Loucy (cell line): ENCODE data around the gene KRT32.

Source experiments
- H2AFZ ChIP-seq: fragments of 200-600 bp; sonication (generic); 2 replicates; pipeline ENCODE4 v1.6.0; 2016; ENCODE audit warnings: antibody characterized with exemption, mild to moderate bottlenecking, low read length, moderate library complexity
- H3F3A ChIP-seq: fragments of 200-600 bp; 2 replicates; pipeline ENCODE4 v1.6.0; 2016; ENCODE audit warnings: antibody characterized with exemption, low read depth, mild to moderate bottlenecking
- H3K27me3 ChIP-seq: fragments of 200-600 bp; sonication (generic); 2 replicates; pipeline ENCODE4 v1.6.1; 2014; ENCODE audit warnings: low read length, mild to moderate bottlenecking; ENCODE audit not compliant: insufficient read depth, poor library complexity, severe bottlenecking
- H3K36me3 ChIP-seq: fragments of 200-600 bp; sonication (generic); 2 replicates; pipeline ENCODE4 v1.6.1; 2016; ENCODE audit warnings: low read length; ENCODE audit not compliant: insufficient read depth
- H3K4me1 ChIP-seq: fragments of 200-600 bp; sonication (generic); 2 replicates; pipeline ENCODE4 v1.5.1; 2014; ENCODE audit warnings: low read length, mild to moderate bottlenecking; ENCODE audit not compliant: insufficient read depth, poor library complexity, severe bottlenecking
- H3K4me2 ChIP-seq: fragments of 200-600 bp; sonication (generic); 2 replicates; pipeline ENCODE4 v1.6.0; 2014; ENCODE audit warnings: antibody characterized with exemption, low read length, low read depth, mild to moderate bottlenecking; ENCODE audit not compliant: poor library complexity, severe bottlenecking
- H3K4me3 ChIP-seq: fragments of 200-600 bp; sonication (generic); 2 replicates; pipeline ENCODE4 v1.5.1; 2014; ENCODE audit warnings: low read length, mild to moderate bottlenecking, mixed read lengths; ENCODE audit not compliant: poor library complexity, severe bottlenecking
- H3K79me2 ChIP-seq: fragments of 200-600 bp; sonication (generic); 2 replicates; pipeline ENCODE4 v1.6.1; 2014; ENCODE audit warnings: low read length; ENCODE audit not compliant: insufficient read depth
- H3K9ac ChIP-seq: fragments of 200-600 bp; sonication (generic); 2 replicates; pipeline ENCODE4 v1.6.0; 2014; ENCODE audit warnings: mild to moderate bottlenecking, low read depth, low read length, moderate library complexity; ENCODE audit not compliant: poor library complexity, severe bottlenecking
- H3K9me2 ChIP-seq: fragments of 200-600 bp; sonication (generic); replicated peaks from 2 replicates; pipeline ENCODE4 v1.6.1; 2016; ENCODE audit warnings: low read depth, low read length, mixed read lengths
- H3K9me3 ChIP-seq: fragments of 200-600 bp; sonication (generic); 2 replicates; pipeline ENCODE4 v1.6.1; 2014; ENCODE audit warnings: mild to moderate bottlenecking, antibody characterized with exemption, low read length, low read depth; ENCODE audit not compliant: insufficient read depth
- H4K20me1 ChIP-seq: fragments of 200-600 bp; sonication (generic); 2 replicates; pipeline ENCODE4 v1.6.0; 2014; ENCODE audit warnings: antibody characterized with exemption, low read length, mild to moderate bottlenecking; ENCODE audit not compliant: insufficient read depth, poor library complexity, severe bottlenecking
- EZH2phosphoT487 ChIP-seq: fragments of 200-600 bp; IDR thresholded peaks from 2 replicates; pipeline ENCODE4 v1.6.1; 2018; ENCODE audit warnings: antibody characterized with exemption, mild to moderate bottlenecking, moderate library complexity, borderline replicate concordance
- TF ChIP-seq, protein P1 (sequence below): fragments of 200-600 bp; sonication (generic); conservative IDR thresholded peaks from 2 replicates; pipeline ENCODE4 v1.5.1; 2014; ENCODE audit warnings: mild to moderate bottlenecking, antibody characterized with exemption, low read length

KRT32 gene

DNA sequence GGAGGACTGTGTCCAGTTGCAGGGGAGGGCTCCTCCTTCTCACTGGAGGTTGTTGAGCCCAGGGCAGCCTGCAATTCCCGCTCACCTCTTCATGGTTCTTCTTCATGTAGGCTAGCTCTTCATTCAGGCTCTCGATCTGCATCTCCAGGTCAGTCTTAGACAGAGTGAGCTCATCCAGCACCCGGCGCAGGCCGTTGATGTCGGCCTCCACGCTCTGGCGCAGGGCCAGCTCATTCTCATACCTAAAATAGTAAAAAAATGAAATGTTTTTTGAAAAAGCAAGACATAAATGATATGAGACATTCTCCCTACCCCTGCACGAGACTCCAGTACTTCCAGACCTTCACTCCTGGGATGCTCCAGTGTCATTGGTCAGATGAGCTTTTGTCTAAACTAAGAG is 36.0 kb upstream of the KRT32 start:
- Histone ChIP-seq H3K27me3 (no peaks in the 10 kb centered on the region), H4K20me1 (no peaks in the 10 kb centered on the region), H3K9ac (no peak overlapping the region), H3K4me3 (no peak overlapping the region), H3F3A (no peaks in the 10 kb centered on the region), H3K36me3 (no peaks in the 10 kb centered on the region), H3K4me1 (no peaks in the 10 kb centered on the region), H2AFZ (no peak overlapping the region), H3K4me2 (no peak overlapping the region), H3K79me2 (no peaks in the 10 kb centered on the region), H3K9me2 (no peaks in the 10 kb centered on the region), H3K9me3 (no peaks in the 10 kb centered on the region)
- TF ChIP-seq, protein P1, sequence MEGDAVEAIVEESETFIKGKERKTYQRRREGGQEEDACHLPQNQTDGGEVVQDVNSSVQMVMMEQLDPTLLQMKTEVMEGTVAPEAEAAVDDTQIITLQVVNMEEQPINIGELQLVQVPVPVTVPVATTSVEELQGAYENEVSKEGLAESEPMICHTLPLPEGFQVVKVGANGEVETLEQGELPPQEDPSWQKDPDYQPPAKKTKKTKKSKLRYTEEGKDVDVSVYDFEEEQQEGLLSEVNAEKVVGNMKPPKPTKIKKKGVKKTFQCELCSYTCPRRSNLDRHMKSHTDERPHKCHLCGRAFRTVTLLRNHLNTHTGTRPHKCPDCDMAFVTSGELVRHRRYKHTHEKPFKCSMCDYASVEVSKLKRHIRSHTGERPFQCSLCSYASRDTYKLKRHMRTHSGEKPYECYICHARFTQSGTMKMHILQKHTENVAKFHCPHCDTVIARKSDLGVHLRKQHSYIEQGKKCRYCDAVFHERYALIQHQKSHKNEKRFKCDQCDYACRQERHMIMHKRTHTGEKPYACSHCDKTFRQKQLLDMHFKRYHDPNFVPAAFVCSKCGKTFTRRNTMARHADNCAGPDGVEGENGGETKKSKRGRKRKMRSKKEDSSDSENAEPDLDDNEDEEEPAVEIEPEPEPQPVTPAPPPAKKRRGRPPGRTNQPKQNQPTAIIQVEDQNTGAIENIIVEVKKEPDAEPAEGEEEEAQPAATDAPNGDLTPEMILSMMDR: no peak
- no peak for TF ChIP-seq EZH2phosphoT487

GRCh38 chr17:41500131-41500911 is 33.1 kb upstream of the KRT32 start:
- Histone ChIP-seq H3K36me3 (no peaks in the 10 kb centered on the region), H3K4me1 (peaks cover 5% of the 10 kb centered on the region), H3K9me2 (no peaks in the 10 kb centered on the region), H3K9ac (no peak overlapping the region), H3K4me2 (no peak overlapping the region), H3K4me3 (no peak overlapping the region), H3K27me3 (no peaks in the 10 kb centered on the region), H2AFZ (no peak overlapping the region), H3K9me3 (no peaks in the 10 kb centered on the region), H3F3A (no peaks in the 10 kb centered on the region), H3K79me2 (no peaks in the 10 kb centered on the region), H4K20me1 (no peaks in the 10 kb centered on the region)
- no peak for TF ChIP-seq EZH2phosphoT487
- TF ChIP-seq, protein P1: no peak

GRCh38 chr17:41499714-41500113 is 32.5 kb upstream of the KRT32 start:
- TF ChIP-seq, protein P1: no peak
- no peak for TF ChIP-seq EZH2phosphoT487
- no peaks in the 10 kb centered on the region for H3K79me2 ChIP-seq
- H3F3A ChIP-seq: no peaks in the 10 kb centered on the region
- no peak overlapping the region for H2AFZ ChIP-seq
- H3K4me1 ChIP-seq: peaks cover 5% of the 10 kb centered on the region
- H3K36me3 ChIP-seq: no peaks in the 10 kb centered on the region
- H3K27me3 ChIP-seq: no peaks in the 10 kb centered on the region
- no peaks in the 10 kb centered on the region for H3K9me2 ChIP-seq
- no peak overlapping the region for H3K4me3 ChIP-seq
- no peak overlapping the region for H3K4me2 ChIP-seq
- no peaks in the 10 kb centered on the region for H4K20me1 ChIP-seq
- H3K9me3 ChIP-seq: no peaks in the 10 kb centered on the region
- H3K9ac ChIP-seq: no peak overlapping the region
